OCI-M1 (cell line): Measurements from ENCODE around the gene ATP9B.
"Not testable (repeated sequence)": the region's sequence is repeated elsewhere in the genome, so short reads cannot be mapped to it uniquely, and the experiment has no call there.

Source experiments
- DNase-seq: peaks from one replicate; lab custom pipeline; 2025; lab: John Stamatoyannopoulos, UW

The ATP9B gene

GRCh38 chr18:79361766-79362522 lies 292.8 kb downstream of the ATP9B start:
- no peak for DNase-seq

GRCh38 chr18:79365701-79366100 lies 296.5 kb downstream of the ATP9B start:
- DNase-seq, result no peak

GRCh38 chr18:79366177-79367094 lies 297.2 kb downstream of the ATP9B start:
- DNase-seq, result no peak

GRCh38 chr18:79367480-79367879 lies 298.3 kb downstream of the ATP9B start:
- no peak for DNase-seq

GRCh38 chr18:79367989-79368388 lies 298.8 kb downstream of the ATP9B start:
- no peak for DNase-seq

- DNase-seq, result no peak
Measured at GRCh38 chr18:79368681-79369080, 299.5 kb downstream of the ATP9B start.

GRCh38 chr18:79371561-79372121 lies 302.4 kb downstream of the ATP9B start:
- DNase-seq, result no peak

- DNase-seq, result no peak
Measured at GRCh38 chr18:79372461-79372860, 303.3 kb downstream of the ATP9B start.

- no peak for DNase-seq
Measured at GRCh38 chr18:79372991-79373390, 303.8 kb downstream of the ATP9B start.

GRCh38 chr18:79373736-79374135 lies 304.5 kb downstream of the ATP9B start:
- no peak for DNase-seq

- DNase-seq, result no peak
Measured at GRCh38 chr18:79374408-79375171, 305.4 kb downstream of the ATP9B start.

GRCh38 chr18:79375441-79376154 lies 306.4 kb downstream of the ATP9B start:
- no peak for DNase-seq

GRCh38 chr18:79376661-79377060 lies 307.5 kb downstream of the ATP9B start:
- DNase-seq, result not testable (repeated sequence)

GRCh38 chr18:79377187-79377891 lies 308.1 kb downstream of the ATP9B start:
- DNase-seq, result no peak

- DNase-seq, result peak; percentile 79
Measured at GRCh38 chr18:79378536-79379250, 309.5 kb downstream of the ATP9B start.

GRCh38 chr18:79379251-79379905 lies 310.2 kb downstream of the ATP9B start:
- DNase-seq, result no peak

- no peak for DNase-seq
Measured at GRCh38 chr18:79379931-79380815, 311.0 kb downstream of the ATP9B start.
